SJCRH30 (cell line): Measurements from ENCODE around the gene SESTD1. TPM values are rescaled to one million over a fixed set of nuclear protein-coding genes. Genes with fewer than 3 reads are reported as not detected.
"Not testable (repeated sequence)": the region's sequence is repeated elsewhere in the genome, so short reads cannot be mapped to it uniquely, and the experiment has no call there.

Experiments used
- DNase-seq, 2 experiments: peaks; one replicate each; pipeline ENCODE4 v3.0.0-alpha.2; 2015 to 2020
- H3K27ac ChIP-seq: fragments of 250-450 bp; sonication (Bioruptor Pico); 2 replicates; pipeline ENCODE4 v1.5.1; 2020; ENCODE audit warnings: mild to moderate bottlenecking, moderate library complexity
- H3K27me3 ChIP-seq: fragments of 250-450 bp; sonication (Bioruptor Pico); 2 replicates; pipeline ENCODE4 v1.5.1; 2020; ENCODE audit warnings: mild to moderate bottlenecking, moderate library complexity
- H3K36me3 ChIP-seq: fragments of 250-450 bp; sonication (Bioruptor Pico); 2 replicates; pipeline ENCODE4 v1.5.1; 2020; ENCODE audit warnings: mild to moderate bottlenecking, moderate library complexity
- H3K4me1 ChIP-seq: fragments of 250-450 bp; sonication (Bioruptor Pico); 2 replicates; pipeline ENCODE4 v1.5.1; 2020; ENCODE audit warnings: mild to moderate bottlenecking, moderate library complexity
- H3K4me3 ChIP-seq: fragments of 250-450 bp; sonication (Bioruptor Pico); 2 replicates; pipeline ENCODE4 v1.5.1; 2020; ENCODE audit warnings: mild to moderate bottlenecking, moderate library complexity
- H3K9me3 ChIP-seq: fragments of 250-450 bp; sonication (Bioruptor Pico); replicated peaks from 2 replicates; pipeline ENCODE4 v1.5.1; 2020; ENCODE audit warnings: mild to moderate bottlenecking, moderate library complexity
- total RNA-seq: library from RNA; depleted of rRNA; stranded (reverse); fragments of >200 nt; shearing (Covaris generic); gene quantifications from 2 replicates; pipeline ENCODE4 v1.2.3, GENCODE V29; 2014

The SESTD1 gene
- total RNA-seq, 1 experiment from 2014 or later, result 24.5 TPM

GRCh38 chr2:179201869-179202268, 62.8 kb downstream of the SESTD1 start:
- H3K27ac ChIP-seq, result no peak overlapping the region
- H3K4me1 ChIP-seq, result no peaks in the 10 kb centered on the region
- peak in 1 of 2 experiments; percentile 20 for DNase-seq
- no peaks in the 10 kb centered on the region for H3K36me3 ChIP-seq
- no peaks in the 10 kb centered on the region for H3K9me3 ChIP-seq
- no peak overlapping the region for H3K4me3 ChIP-seq
- H3K27me3 ChIP-seq, result no peaks in the 10 kb centered on the region

DNA sequence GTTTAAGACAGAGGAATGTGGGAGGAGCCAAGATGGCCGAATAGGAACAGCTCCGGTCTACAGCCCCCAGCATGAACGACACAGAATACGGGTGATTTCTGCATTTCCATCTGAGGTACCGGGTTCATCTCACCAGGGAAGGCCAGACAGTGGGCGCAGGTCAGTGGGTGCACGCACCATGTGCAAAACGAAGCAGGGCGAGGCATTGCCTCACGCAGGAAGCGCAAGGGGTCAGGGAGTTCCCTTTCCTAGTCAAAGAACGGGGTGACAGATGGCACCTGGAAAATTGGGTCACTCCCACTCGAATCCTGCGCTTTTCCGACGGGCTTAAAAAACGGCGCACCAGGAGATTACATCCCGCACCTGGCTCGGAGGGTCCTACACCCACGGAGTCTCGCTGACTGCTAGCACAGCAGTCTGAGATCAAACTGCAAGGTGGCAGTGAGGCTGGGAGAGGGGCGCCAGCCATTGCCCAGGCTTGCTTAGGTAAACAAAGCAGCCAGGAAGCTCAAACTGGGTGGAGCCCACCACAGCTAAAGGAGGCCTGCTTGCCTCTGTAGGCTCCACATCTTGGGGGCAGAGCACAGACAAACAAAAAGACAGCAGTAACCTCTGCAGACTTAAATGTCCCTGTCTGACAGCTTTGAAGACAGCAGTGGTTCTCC, 68.6 kb downstream of the SESTD1 start:
- not testable (repeated sequence) for H3K36me3 ChIP-seq, DNase-seq, H3K4me3 ChIP-seq, H3K9me3 ChIP-seq, H3K4me1 ChIP-seq, H3K27me3 ChIP-seq, H3K27ac ChIP-seq

DNA sequence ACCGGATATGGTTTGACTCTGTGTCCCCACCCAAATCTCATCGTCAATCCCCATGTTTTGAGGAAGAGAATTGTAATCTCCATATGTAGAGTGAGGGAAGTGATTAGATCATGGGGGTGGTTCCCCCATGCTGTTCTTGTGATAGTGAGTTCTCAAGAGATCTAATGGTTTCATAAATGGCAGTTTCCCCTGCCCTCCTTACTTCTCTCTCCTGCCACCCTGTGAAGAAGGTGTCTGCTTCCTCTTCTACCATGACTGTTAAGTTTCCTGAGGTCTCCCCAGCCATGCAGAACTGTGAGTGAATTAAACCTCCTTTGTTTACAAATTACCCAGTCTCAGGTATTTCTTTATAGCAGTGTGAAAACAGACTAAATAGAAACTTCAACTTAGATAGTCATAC, 69.5 kb downstream of the SESTD1 start:
- no peak for DNase-seq
- H3K36me3 ChIP-seq, result no peaks in the 10 kb centered on the region

DNA sequence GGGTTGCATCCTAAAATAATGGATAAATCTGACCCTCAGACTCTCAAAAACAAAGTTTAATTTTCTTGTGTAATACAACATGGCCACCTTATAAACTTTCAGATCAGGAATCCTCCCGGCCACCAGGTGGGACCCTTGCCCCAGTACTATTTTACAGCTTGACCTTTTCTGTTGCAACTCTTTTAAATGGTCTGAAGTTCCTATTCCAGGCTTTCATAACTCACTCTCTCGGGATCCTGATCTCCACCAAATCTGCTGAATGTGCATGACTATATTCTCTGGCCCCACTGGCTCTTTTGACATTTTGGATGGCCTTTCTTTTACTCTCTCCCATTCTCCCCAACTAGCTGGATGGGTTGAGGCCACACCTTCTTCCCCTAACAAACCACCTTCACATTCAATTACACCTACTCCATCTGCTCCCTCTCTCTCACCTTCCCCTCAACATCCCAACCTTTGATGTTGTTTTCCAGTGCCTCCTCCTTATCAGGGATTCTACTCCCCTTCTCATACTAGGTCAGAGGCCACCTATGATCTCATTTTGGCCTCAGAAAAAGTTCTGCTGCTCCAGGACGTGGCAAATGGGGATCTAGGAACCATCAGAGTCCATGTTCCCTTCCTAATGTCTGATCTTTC, 70.8 kb downstream of the SESTD1 start:
- no peaks in the 10 kb centered on the region for H3K27me3 ChIP-seq
- peaks cover 2% of the 10 kb centered on the region; the same call in 1 of the 2 replicates for H3K9me3 ChIP-seq
- DNase-seq, result no peak
- no peak overlapping the region for H3K27ac ChIP-seq
- no peaks in the 10 kb centered on the region for H3K4me1 ChIP-seq
- H3K4me3 ChIP-seq, result no peak overlapping the region
- no peaks in the 10 kb centered on the region for H3K36me3 ChIP-seq

More for the DNA sequence above, 69.5 kb downstream of the SESTD1 start:
- no peak overlapping the region for H3K4me3 ChIP-seq
- H3K9me3 ChIP-seq, result peaks cover 2% of the 10 kb centered on the region; the same call in 1 of the 2 replicates
- no peaks in the 10 kb centered on the region for H3K4me1 ChIP-seq
- H3K27me3 ChIP-seq, result no peaks in the 10 kb centered on the region
- H3K27ac ChIP-seq, result no peak overlapping the region

DNA sequence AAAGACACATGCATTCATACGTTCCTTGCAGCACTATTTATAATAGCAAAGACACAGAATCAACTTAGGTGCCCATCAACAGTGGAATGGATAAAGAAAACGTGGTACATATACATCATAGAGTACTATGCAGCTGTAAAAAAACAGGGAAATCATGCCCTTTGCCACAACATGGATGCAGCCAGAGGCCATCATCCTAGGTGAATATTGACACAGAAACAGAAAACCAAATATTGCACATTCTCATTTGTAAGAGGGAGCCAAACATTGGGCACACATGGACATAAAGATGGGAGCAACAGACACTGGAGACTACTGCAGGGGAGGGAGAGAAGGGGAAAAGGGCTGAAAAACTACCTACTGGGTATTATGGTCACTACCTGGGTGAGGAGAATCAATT, 73.5 kb downstream of the SESTD1 start:
- H3K27ac ChIP-seq, result no peak overlapping the region
- peaks cover 2% of the 10 kb centered on the region; the same call in 1 of the 2 replicates for H3K9me3 ChIP-seq
- H3K36me3 ChIP-seq, result peaks cover 2% of the 10 kb centered on the region; the same call in 1 of the 2 replicates
- H3K27me3 ChIP-seq, result no peaks in the 10 kb centered on the region
- DNase-seq, result no peak
- H3K4me3 ChIP-seq, result no peak overlapping the region
- H3K4me1 ChIP-seq, result no peaks in the 10 kb centered on the region

GRCh38 chr2:179186126-179186525, 78.5 kb downstream of the SESTD1 start:
- DNase-seq, result no peak

GRCh38 chr2:179184610-179185009, 80.0 kb downstream of the SESTD1 start:
- Histone ChIP-seq H3K4me1 (no peaks in the 10 kb centered on the region), H3K4me3 (no peak overlapping the region), H3K27ac (no peak overlapping the region), H3K36me3 (peaks cover 16% of the 10 kb centered on the region), H3K9me3 (no peaks in the 10 kb centered on the region), H3K27me3 (no peaks in the 10 kb centered on the region)
- no peak for DNase-seq

More at GRCh38 chr2:179186126-179186525, 78.5 kb downstream of the SESTD1 start:
- H3K4me3 ChIP-seq, result no peak overlapping the region
- H3K9me3 ChIP-seq, result no peaks in the 10 kb centered on the region
- no peak overlapping the region for H3K27ac ChIP-seq
- no peaks in the 10 kb centered on the region for H3K4me1 ChIP-seq
- H3K36me3 ChIP-seq, result peaks cover 10% of the 10 kb centered on the region
- H3K27me3 ChIP-seq, result no peaks in the 10 kb centered on the region

DNA sequence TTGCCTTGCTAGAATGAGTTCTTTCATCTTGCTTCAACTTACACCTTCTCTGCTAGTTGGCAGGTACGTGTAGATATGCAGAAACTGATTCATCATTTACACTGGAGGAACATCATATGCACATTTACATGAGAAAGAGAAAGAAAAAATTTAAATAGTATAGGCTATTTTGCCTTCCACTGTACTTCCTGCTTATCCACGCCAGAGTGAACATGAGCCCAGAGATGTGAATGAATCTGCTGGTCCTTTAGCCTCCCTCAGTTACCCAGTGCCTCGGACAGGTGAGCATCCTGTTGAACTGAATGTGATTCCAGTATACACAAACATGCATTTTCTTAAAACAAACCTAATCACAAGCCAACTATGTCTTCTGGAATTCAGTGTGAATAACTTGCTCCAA, 83.6 kb downstream of the SESTD1 start:
- Histone ChIP-seq H3K4me3 (no peak overlapping the region), H3K9me3 (no peaks in the 10 kb centered on the region), H3K36me3 (peaks cover 17% of the 10 kb centered on the region), H3K4me1 (no peaks in the 10 kb centered on the region), H3K27me3 (no peaks in the 10 kb centered on the region), H3K27ac (no peak overlapping the region)
- no peak for DNase-seq

GRCh38 chr2:179180242-179180641, 84.4 kb downstream of the SESTD1 start:
- Histone ChIP-seq H3K4me1 (no peaks in the 10 kb centered on the region), H3K4me3 (no peak overlapping the region), H3K27ac (no peak overlapping the region), H3K9me3 (no peaks in the 10 kb centered on the region), H3K27me3 (no peaks in the 10 kb centered on the region), H3K36me3 (peaks cover 17% of the 10 kb centered on the region)
- no peak for DNase-seq

DNA sequence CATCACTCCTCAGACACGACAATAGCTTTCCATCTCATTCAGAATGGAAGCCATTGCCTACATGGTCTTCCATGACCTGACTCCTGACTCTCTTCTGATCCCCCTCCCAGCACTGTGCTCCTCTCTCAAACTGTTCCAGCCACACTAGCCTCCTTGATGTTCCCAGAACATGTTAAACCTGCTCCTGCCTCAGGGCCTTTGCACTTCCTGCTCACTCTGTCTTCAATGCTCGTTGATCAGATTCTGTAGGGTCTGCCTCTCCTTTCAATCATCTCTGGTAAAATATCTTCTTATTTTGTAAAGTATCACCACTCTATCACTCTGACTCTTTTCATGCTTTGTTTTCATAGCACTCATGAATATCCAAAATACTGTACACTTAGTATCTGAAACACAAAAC, 84.9 kb downstream of the SESTD1 start:
- no peaks in the 10 kb centered on the region for H3K27me3 ChIP-seq
- peaks cover 17% of the 10 kb centered on the region for H3K36me3 ChIP-seq
- no peaks in the 10 kb centered on the region for H3K9me3 ChIP-seq
- no peak for DNase-seq
- H3K4me1 ChIP-seq, result no peaks in the 10 kb centered on the region
- no peak overlapping the region for H3K27ac ChIP-seq
- H3K4me3 ChIP-seq, result no peak overlapping the region

DNA sequence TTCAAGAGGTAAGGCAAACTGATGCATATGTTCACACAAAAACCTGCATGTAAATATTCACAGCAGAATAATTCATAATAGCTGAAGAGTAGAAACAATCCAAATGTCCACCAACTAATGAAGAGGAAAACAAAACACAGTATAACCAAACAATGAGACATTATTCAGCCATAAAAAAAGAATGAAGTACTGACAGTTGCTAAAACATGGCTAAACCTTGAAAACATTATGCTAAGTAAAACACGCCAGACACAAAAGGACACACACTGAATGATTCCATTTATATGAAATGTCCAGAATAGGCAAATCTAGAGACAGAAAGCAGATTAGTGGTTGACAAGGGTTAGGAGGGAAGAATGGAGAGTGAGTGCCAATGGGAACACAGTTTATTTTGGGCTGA, 86.9 kb downstream of the SESTD1 start:
- DNase-seq, result no peak
- Histone ChIP-seq H3K9me3 (no peaks in the 10 kb centered on the region), H3K27me3 (no peaks in the 10 kb centered on the region), H3K4me3 (no peak overlapping the region), H3K4me1 (no peaks in the 10 kb centered on the region), H3K27ac (no peak overlapping the region), H3K36me3 (peaks cover 20% of the 10 kb centered on the region)

GRCh38 chr2:179174240-179174639, 90.4 kb downstream of the SESTD1 start:
- H3K4me3 ChIP-seq, result no peak overlapping the region
- no peaks in the 10 kb centered on the region for H3K27me3 ChIP-seq
- no peaks in the 10 kb centered on the region for H3K4me1 ChIP-seq
- DNase-seq, result no peak
- peaks cover 16% of the 10 kb centered on the region for H3K36me3 ChIP-seq
- H3K9me3 ChIP-seq, result no peaks in the 10 kb centered on the region
- H3K27ac ChIP-seq, result no peak overlapping the region

- Histone ChIP-seq H3K36me3 (peaks cover 14% of the 10 kb centered on the region), H3K4me3 (no peak overlapping the region), H3K27ac (no peak overlapping the region), H3K9me3 (no peaks in the 10 kb centered on the region), H3K4me1 (no peaks in the 10 kb centered on the region), H3K27me3 (no peaks in the 10 kb centered on the region)
- DNase-seq, result no peak
Measured at GRCh38 chr2:179172894-179173293, 91.7 kb downstream of the SESTD1 start.

- no peaks in the 10 kb centered on the region for H3K4me1 ChIP-seq
- no peak overlapping the region for H3K4me3 ChIP-seq
- no peak for DNase-seq
- H3K27me3 ChIP-seq, result no peaks in the 10 kb centered on the region
- H3K27ac ChIP-seq, result no peak overlapping the region
- H3K36me3 ChIP-seq, result peaks cover 17% of the 10 kb centered on the region
- H3K9me3 ChIP-seq, result no peaks in the 10 kb centered on the region
Measured at GRCh38 chr2:179171371-179171770, 93.3 kb downstream of the SESTD1 start.

GRCh38 chr2:179170901-179171300, 93.7 kb downstream of the SESTD1 start:
- no peaks in the 10 kb centered on the region for H3K4me1 ChIP-seq
- H3K9me3 ChIP-seq, result no peaks in the 10 kb centered on the region
- H3K36me3 ChIP-seq, result peaks cover 17% of the 10 kb centered on the region
- no peak overlapping the region for H3K27ac ChIP-seq
- no peak for DNase-seq
- no peaks in the 10 kb centered on the region for H3K27me3 ChIP-seq
- H3K4me3 ChIP-seq, result no peak overlapping the region
